ENCODE data around the gene MTRF1L. TPM values are rescaled to one million over a fixed set of nuclear protein-coding genes. Genes with fewer than 3 reads are reported as not detected.

MTRF1L gene
- total RNA-seq, 1 experiment from 2014 or later: 26.5 TPM

DNA sequence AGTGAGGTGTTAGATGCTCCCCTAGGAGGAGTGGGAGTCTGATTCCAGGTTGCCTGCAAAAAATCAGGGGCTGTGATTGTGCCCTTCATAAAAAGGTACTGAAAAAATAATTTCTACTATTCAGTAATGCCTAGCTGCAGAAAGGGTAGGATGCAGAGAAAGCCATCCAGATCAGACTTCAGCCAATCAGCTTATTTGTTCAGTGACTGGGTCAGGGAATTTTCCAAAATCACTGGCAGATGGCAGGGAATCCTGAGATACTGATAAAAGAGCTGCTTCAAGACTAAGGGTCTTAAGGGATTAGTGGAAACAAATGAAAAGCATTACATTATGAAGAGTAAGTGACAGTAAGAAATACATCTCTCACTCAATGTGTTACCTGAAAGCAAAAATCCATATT, 42.8 kb upstream of the MTRF1L start:
- DNase-seq: no peak
- no peak overlapping the region for H2BK20ac ChIP-seq (ENCODE audit: low read depth, low read length, poor library complexity, severe bottlenecking)
- H3T11ph ChIP-seq (ENCODE audit: low read length): no peak overlapping the region
- Mint-ChIP-seq H3K36me3 (ENCODE audit: insufficient read depth in 1 of 3, low read depth in 3 of 3) (peaks cover 2 to 18% (median 8%) of the 10 kb centered on the region in 3 experiments; a peak in 5 of 7 replicates), H3K9me3 (peaks cover 0 to 2% of the 10 kb centered on the region in 2 experiments; a peak in 1 of 5 replicates), H3K27ac (no peak overlapping the region), H3K4me3 (no peak overlapping the region), H3K27me3 (ENCODE audit: low read depth) (no peaks in the 10 kb centered on the region), H3K4me1 (peaks cover 22 to 30% of the 10 kb centered on the region in 2 experiments)
- no peaks in the 10 kb centered on the region for H3K79me1 ChIP-seq (ENCODE audit: insufficient read depth, low read depth, low read length, poor library complexity, severe bottlenecking)
- H4K20me1 ChIP-seq (ENCODE audit: control insufficient read depth, insufficient read depth, insufficient read length): no peaks in the 10 kb centered on the region
- H4K8ac ChIP-seq (replicated peaks; ENCODE audit: insufficient read length, low read depth, low read length): no peak overlapping the region
- no peak overlapping the region for H3K9ac ChIP-seq (ENCODE audit: extremely low read depth, insufficient read length, low read length)
- no peak overlapping the region for H3K4ac ChIP-seq (ENCODE audit: low read depth, low read length)
- no peaks in the 10 kb centered on the region for H3K27me3 ChIP-seq (ENCODE audit: insufficient read depth, low read length)
- no peak overlapping the region for H3K23ac ChIP-seq (ENCODE audit: insufficient read length, low read depth, low read length)
- no peaks in the 10 kb centered on the region for H3K23me2 ChIP-seq (ENCODE audit: insufficient read length, low read depth, low read length, poor library complexity, severe bottlenecking)
- no peak overlapping the region for H3K4me2 ChIP-seq (ENCODE audit: insufficient read depth, insufficient read length, low read length)
- H3K4me1 ChIP-seq (ENCODE audit: insufficient read depth, low read length): no peaks in the 10 kb centered on the region
- TF ChIP-seq, protein P1, sequence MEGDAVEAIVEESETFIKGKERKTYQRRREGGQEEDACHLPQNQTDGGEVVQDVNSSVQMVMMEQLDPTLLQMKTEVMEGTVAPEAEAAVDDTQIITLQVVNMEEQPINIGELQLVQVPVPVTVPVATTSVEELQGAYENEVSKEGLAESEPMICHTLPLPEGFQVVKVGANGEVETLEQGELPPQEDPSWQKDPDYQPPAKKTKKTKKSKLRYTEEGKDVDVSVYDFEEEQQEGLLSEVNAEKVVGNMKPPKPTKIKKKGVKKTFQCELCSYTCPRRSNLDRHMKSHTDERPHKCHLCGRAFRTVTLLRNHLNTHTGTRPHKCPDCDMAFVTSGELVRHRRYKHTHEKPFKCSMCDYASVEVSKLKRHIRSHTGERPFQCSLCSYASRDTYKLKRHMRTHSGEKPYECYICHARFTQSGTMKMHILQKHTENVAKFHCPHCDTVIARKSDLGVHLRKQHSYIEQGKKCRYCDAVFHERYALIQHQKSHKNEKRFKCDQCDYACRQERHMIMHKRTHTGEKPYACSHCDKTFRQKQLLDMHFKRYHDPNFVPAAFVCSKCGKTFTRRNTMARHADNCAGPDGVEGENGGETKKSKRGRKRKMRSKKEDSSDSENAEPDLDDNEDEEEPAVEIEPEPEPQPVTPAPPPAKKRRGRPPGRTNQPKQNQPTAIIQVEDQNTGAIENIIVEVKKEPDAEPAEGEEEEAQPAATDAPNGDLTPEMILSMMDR (conservative IDR thresholded peaks at IDR 0.05): no peak
- no peak overlapping the region for H3K27ac ChIP-seq (ENCODE audit: insufficient read length, low read depth, low read length)
- no peak overlapping the region for H3K56ac ChIP-seq (ENCODE audit: insufficient read length, low read depth, low read length)
- no peak overlapping the region for H2BK12ac ChIP-seq (ENCODE audit: insufficient read length, low read depth, low read length)
- H2AFZ ChIP-seq (ENCODE audit: low read length): no peak overlapping the region
- no peak overlapping the region for H4K5ac ChIP-seq (ENCODE audit: insufficient read length, low read depth, low read length)
- no peak overlapping the region for H2BK15ac ChIP-seq (ENCODE audit: low read depth, low read length)
- no peak overlapping the region for H2AK5ac ChIP-seq (ENCODE audit: insufficient read length, low read length)
- no peaks in the 10 kb centered on the region for H3K79me2 ChIP-seq (ENCODE audit: insufficient read depth, low read length)
- no peak overlapping the region for H2BK5ac ChIP-seq (ENCODE audit: insufficient read length, low read length)
- H3K18ac ChIP-seq (ENCODE audit: insufficient read length, low read depth, low read length): no peak overlapping the region
- H4K91ac ChIP-seq (ENCODE audit: insufficient read length, low read depth, low read length): no peak overlapping the region
- no peaks in the 10 kb centered on the region for H3K9me3 ChIP-seq (ENCODE audit: control insufficient read depth, low read depth, low read length)
- H3K14ac ChIP-seq (ENCODE audit: insufficient read depth, low read length): no peak overlapping the region
- no peak overlapping the region for H2BK120ac ChIP-seq (ENCODE audit: low read depth, low read length, poor library complexity, severe bottlenecking)

Data from H9 (cell line).